Measurements from ENCODE around the gene LIFR.

The LIFR gene

DNA sequence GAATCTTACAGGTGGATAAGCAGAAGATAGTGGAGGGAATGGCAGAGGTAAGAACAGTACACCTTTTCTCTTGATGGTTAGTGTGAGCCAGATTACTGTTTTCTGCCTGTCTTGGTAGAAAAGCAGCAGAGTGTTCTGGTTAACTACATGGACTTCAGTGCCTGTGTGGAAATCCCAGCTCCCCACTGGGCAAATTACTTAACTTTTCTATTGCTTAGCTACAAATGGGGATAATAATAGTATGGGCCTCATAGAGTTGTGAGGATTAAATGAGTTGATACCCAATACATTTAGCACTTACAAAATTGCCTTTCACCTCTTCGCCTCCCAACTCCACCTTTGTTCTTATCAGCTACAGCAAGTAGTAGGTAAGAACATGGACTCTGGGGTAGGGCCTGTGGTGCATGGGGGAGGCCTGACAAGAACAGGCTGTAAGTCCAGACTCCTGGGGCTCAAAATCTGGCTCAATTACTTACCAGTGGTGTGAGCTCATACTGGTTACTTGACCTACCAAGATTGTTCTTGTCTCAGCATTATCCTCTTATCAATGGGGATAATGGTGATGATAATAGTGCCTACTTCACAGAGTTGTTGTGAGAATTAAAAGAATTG, 125.1 kb downstream of the LIFR start:
- DNase-seq: no peak

- no peak for DNase-seq
Observed at GRCh38 chr5:38426986-38427950, 129.2 kb downstream of the LIFR start.

GRCh38 chr5:38426490-38426889, 130.0 kb downstream of the LIFR start:
- no peak for DNase-seq

Data from NCI-H146 (cell line).